ENCODE measurements around the gene MOGAT2.

MOGAT2 gene

GRCh38 chr11:75700940-75701339 lies 16.7 kb upstream of the MOGAT2 start:
- no peak overlapping the region for H3K27ac ChIP-seq (replicated peaks)
- DNase-seq (ENCODE audit: low read depth in 1 of 2, low spot score in 1 of 2), result no peak
- no peak overlapping the region for H3K4me3 ChIP-seq (replicated peaks; ENCODE audit: insufficient read depth, low read length)
- TF ChIP-seq SPI1 (IDR thresholded peaks at IDR 0.05; ENCODE audit: borderline replicate concordance, low read depth) (no peak), CTCF (IDR thresholded peaks at IDR 0.05; ENCODE audit: insufficient read depth, low read length) (no peak), POLR2AphosphoS5 (IDR thresholded peaks at IDR 0.05; ENCODE audit: low read depth) (no peak), REST (IDR thresholded peaks at IDR 0.05; ENCODE audit: insufficient replicate concordance, low read depth) (no peak), GABPA (IDR thresholded peaks at IDR 0.05; ENCODE audit: low read depth) (no peak)
- peaks cover 5% of the 10 kb centered on the region for H3K27me3 ChIP-seq (ENCODE audit: insufficient read depth, poor library complexity, severe bottlenecking)

- no peak overlapping the region for H3K4me3 ChIP-seq (replicated peaks; ENCODE audit: insufficient read depth, low read length)
- H3K27ac ChIP-seq (replicated peaks), result no peak overlapping the region
- no peak for DNase-seq (ENCODE audit: low read depth in 1 of 2, low spot score in 1 of 2)
- no peak for TF ChIP-seq POLR2AphosphoS5 (IDR thresholded peaks at IDR 0.05; ENCODE audit: low read depth)
- TF ChIP-seq REST (IDR thresholded peaks at IDR 0.05; ENCODE audit: insufficient replicate concordance, low read depth), result no peak
- no peak for TF ChIP-seq CTCF (IDR thresholded peaks at IDR 0.05; ENCODE audit: insufficient read depth, low read length)
- no peak for TF ChIP-seq GABPA (IDR thresholded peaks at IDR 0.05; ENCODE audit: low read depth)
- TF ChIP-seq SPI1 (IDR thresholded peaks at IDR 0.05; ENCODE audit: borderline replicate concordance, low read depth), result no peak
- peaks cover 2% of the 10 kb centered on the region for H3K27me3 ChIP-seq (ENCODE audit: insufficient read depth, poor library complexity, severe bottlenecking)
These were observed 13.9 kb upstream of the MOGAT2 start for GRCh38 chr11:75703695-75704237.

- no peak overlapping the region for H3K27ac ChIP-seq (replicated peaks)
- TF ChIP-seq GABPA (IDR thresholded peaks at IDR 0.05; ENCODE audit: low read depth) (no peak), POLR2AphosphoS5 (IDR thresholded peaks at IDR 0.05; ENCODE audit: low read depth) (no peak), CTCF (IDR thresholded peaks at IDR 0.05; ENCODE audit: insufficient read depth, low read length) (no peak), SPI1 (IDR thresholded peaks at IDR 0.05; ENCODE audit: borderline replicate concordance, low read depth) (no peak), REST (IDR thresholded peaks at IDR 0.05; ENCODE audit: insufficient replicate concordance, low read depth) (no peak)
- no peak overlapping the region for H3K4me3 ChIP-seq (replicated peaks; ENCODE audit: insufficient read depth, low read length)
- DNase-seq (ENCODE audit: low read depth in 1 of 2, low spot score in 1 of 2), result no peak
- H3K27me3 ChIP-seq (ENCODE audit: insufficient read depth, poor library complexity, severe bottlenecking), result no peaks in the 10 kb centered on the region
These were observed 12.1 kb upstream of the MOGAT2 start for GRCh38 chr11:75705541-75705940.
